GM08714 (cell line): Measurements from ENCODE around the gene NCAPG2.

Experiments used
- H3K4me3 ChIP-seq: fragments of 200-500 bp; sonication (Bioruptor generic); 2 replicates; pipeline ENCODE4 v1.5.1; 2014; ENCODE audit warnings: mild to moderate bottlenecking, low read length, inconsistent platforms
- ZNF274 ChIP-seq: IDR thresholded peaks from 2 replicates; pipeline ENCODE4 v1.6.1; 2012; ENCODE audit warnings: mild to moderate bottlenecking, low read depth, low read length

Gene NCAPG2

DNA sequence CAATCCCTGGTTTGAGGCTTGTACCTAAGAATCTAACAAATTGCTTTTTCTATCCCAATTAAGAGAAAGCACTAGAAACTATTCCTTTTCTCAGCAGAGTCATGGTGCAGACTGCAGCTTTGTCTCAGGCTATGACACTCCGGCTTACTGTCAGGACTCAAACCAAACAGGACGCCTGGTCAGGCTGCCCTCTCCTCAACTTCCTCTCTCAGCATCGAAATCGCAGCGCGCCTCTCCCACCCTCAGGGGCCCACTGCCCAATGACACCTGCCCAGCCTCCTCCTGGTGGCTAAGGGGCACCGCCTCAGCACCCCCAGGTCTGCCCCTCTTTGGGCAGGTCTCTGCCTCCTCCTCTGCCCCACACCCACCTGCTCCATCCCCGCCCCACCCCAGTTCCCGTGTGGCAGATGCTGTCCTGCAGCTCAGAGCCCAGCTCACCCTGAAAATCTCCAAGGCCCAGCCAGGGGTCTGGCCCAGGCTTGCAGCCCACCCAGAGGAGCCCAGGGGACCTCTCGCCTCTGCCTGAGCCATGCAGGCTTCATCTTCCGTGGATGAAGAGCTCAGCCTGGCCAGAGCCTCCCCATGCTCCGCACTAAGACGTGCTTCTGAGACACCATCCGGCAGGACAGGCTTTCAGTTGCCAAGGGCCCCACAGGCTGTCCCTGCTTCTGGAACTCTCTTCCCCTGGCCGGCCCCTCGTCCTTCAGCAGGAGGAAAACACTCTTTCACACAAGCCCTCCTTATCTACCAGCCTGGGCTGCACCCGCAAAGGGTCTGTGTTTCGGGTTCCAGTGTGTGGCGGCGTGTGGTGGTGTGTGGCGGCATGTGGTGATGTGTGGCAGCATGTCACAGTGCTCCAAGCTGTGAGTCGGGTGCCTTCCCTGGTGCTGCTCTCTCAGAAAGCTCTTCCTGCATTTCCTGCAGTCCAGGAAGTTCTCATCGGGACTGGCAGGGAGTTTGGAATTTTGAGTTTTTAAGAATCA is 100.5 kb downstream of the NCAPG2 start:
- no peak overlapping the region for H3K4me3 ChIP-seq
- no peak for TF ChIP-seq ZNF274

- no peak overlapping the region for H3K4me3 ChIP-seq
- TF ChIP-seq ZNF274 = no peak
Measured at GRCh38 chr7:158602905-158603772, 101.5 kb downstream of the NCAPG2 start.

- H3K4me3 ChIP-seq = no peak overlapping the region
- TF ChIP-seq ZNF274 = no peak
Measured at GRCh38 chr7:158602041-158602440, 102.6 kb downstream of the NCAPG2 start.

GRCh38 chr7:158601090-158601489 is 103.5 kb downstream of the NCAPG2 start:
- H3K4me3 ChIP-seq = no peak overlapping the region
- no peak for TF ChIP-seq ZNF274

DNA sequence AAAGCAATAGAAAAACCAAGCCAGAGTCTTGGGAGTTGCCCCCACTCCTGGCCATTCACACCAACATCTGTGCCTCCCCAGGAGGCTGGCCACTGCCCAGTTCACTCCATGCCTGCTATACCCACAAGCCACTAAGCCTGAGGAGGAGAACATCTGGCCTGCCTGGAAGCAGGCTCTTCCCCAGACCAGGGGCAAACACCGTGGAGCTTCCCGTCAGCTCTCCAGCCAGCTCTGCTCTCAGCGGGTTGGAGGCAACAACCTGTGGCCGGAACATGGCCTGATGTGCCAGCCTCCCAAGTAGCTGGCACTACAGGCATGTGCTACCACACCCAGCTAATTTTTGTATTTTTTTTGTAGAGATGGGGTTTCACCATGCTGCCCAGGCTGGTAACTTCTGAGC is 107.9 kb downstream of the NCAPG2 start:
- no peak for TF ChIP-seq ZNF274

GRCh38 chr7:158596309-158596708 is 108.3 kb downstream of the NCAPG2 start:
- TF ChIP-seq ZNF274 = no peak

More for the DNA sequence above, 107.9 kb downstream of the NCAPG2 start:
- H3K4me3 ChIP-seq = no peak overlapping the region

DNA sequence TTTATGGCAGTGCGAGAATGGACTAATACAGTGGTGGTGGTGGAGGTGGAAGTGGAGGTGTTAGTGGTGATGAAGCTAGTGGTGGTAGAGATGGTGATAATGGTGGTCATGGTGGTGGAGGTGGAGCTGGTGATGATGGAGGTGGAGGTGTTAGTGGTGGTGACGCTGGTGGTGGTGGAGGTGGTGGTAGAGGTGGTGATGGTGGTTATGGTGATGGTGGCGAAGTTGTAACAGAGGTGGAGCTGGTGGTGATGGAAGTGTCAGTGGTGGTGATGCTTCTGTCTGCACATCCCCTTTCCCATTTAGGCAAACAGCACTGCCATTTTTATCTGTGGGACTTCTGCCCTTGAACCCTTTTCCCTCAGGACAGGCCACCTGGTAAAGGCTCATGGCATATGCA is 109.5 kb downstream of the NCAPG2 start:
- no peak for TF ChIP-seq ZNF274
- no peak overlapping the region for H3K4me3 ChIP-seq

More at GRCh38 chr7:158596309-158596708, 108.3 kb downstream of the NCAPG2 start:
- no peak overlapping the region for H3K4me3 ChIP-seq

- no peak for TF ChIP-seq ZNF274
- no peak overlapping the region for H3K4me3 ChIP-seq
Measured at GRCh38 chr7:158592541-158592940, 112.1 kb downstream of the NCAPG2 start.

DNA sequence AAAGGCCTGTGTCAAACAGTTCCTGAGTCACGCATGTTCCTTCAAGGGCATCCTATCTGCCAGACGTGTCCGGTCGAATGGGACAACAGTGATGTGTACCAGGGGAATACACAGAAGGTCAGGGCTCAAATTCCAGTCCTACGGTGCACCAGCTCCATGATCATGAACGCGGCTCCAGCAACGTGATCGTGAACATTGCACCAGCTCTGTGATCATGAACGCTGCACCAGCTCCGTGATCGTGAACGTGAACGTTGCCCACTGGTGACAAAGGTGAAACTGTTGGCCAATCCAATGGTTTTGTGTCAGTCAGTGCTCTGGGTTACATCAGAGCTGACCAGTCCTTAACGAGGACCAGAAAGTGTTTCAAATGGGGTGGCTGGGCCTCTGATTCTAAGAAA is 112.7 kb downstream of the NCAPG2 start:
- no peak for TF ChIP-seq ZNF274
- no peak overlapping the region for H3K4me3 ChIP-seq

GRCh38 chr7:158590181-158590530 is 114.4 kb downstream of the NCAPG2 start:
- TF ChIP-seq ZNF274 = no peak
- H3K4me3 ChIP-seq = no peak overlapping the region

DNA sequence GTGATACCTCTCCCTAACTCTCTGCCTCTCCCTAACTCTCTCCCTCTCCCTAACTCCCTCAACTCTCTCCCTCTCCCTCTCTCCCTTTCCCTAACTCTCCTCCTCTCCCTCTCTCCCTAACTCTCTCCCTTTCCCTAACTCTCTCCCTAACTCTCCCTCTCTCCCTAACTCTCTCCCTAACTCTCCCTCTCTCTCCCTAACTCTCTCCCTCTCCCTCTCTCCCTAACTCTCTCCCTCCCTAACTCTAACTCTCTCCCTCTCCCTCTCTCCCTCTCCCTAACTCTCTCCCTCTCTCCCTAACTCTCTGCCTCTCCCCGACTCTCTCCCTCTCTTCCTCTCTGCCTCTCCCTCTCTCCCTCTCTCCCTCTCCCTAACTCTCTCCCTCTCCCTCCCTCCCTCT is 115.0 kb downstream of the NCAPG2 start:
- TF ChIP-seq ZNF274 = no peak
- no peak overlapping the region for H3K4me3 ChIP-seq

GRCh38 chr7:158588878-158589442 is 115.6 kb downstream of the NCAPG2 start:
- TF ChIP-seq ZNF274 = no peak
- no peak overlapping the region for H3K4me3 ChIP-seq

DNA sequence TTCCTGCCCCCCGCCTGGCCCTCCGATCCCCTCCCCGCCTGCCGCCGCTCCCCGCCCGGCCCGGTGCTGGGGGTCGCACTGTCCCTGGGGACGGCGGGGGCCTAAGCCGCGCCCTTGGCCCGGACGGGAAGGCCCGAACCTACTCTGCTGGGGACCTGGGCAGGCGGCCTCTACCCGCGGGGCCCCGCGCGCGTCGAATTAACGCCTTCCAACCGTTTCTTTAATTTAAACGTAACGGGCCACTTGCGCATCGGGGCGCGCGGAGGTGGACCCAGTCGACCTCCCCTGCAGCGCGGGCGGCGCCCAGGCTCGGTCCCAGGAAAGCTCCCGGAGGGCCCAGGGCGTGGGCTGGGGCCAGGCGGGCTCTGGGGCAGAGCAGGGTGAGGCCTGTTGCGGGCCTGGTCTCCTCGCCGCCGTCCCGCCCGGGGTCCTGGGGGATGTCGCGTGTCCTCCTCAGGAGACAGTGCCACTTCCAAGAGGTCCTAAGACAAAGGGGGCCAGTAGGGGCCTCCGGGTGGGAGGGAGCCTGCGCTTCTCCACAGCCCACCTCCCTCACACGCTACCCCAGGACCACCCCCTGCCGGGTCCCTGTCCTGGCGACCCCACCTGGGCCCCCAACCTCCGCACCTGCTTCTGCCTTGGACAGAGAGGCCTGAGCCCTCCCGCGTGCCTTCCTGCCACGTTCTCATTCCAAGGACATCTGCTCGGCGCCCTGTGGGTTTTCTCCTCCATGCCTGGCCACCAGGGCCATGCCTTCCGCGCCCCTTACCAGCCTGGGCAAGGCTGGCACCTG is 116.3 kb downstream of the NCAPG2 start:
- no peak overlapping the region for H3K4me3 ChIP-seq
- no peak for TF ChIP-seq ZNF274
